ENCODE data around the gene CDC42EP4.

CDC42EP4 gene

GRCh38 chr17:73319766-73320165 is 8.0 kb upstream of the CDC42EP4 start:
- TF ChIP-seq, protein P1, sequence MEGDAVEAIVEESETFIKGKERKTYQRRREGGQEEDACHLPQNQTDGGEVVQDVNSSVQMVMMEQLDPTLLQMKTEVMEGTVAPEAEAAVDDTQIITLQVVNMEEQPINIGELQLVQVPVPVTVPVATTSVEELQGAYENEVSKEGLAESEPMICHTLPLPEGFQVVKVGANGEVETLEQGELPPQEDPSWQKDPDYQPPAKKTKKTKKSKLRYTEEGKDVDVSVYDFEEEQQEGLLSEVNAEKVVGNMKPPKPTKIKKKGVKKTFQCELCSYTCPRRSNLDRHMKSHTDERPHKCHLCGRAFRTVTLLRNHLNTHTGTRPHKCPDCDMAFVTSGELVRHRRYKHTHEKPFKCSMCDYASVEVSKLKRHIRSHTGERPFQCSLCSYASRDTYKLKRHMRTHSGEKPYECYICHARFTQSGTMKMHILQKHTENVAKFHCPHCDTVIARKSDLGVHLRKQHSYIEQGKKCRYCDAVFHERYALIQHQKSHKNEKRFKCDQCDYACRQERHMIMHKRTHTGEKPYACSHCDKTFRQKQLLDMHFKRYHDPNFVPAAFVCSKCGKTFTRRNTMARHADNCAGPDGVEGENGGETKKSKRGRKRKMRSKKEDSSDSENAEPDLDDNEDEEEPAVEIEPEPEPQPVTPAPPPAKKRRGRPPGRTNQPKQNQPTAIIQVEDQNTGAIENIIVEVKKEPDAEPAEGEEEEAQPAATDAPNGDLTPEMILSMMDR (IDR thresholded peaks at IDR 0.05), result no peak
- Histone ChIP-seq H3K27ac (no peak overlapping the region), H3K4me3 (no peak overlapping the region)
- no peak for DNase-seq (ENCODE audit: low spot score)

DNA sequence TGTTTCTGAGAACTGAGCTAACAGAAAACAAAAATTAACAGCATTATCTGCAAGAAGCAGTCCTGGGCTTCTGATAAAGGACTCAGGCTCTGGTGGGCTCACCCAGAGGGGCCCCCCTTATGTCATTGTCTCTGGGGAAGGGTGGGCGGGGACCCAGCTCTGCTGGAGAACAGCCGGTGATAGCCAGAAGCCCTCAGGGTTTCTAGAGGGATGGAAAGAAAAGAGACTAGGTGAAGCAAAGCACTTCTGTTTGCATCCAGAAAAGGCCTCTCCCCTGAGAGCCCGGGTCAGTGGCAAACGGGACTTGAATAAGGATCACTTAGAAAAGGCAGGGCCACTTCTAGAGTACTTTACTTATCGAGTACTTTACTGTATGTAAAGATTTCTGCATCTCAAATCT is 7.0 kb upstream of the CDC42EP4 start:
- TF ChIP-seq, protein P1 (IDR thresholded peaks at IDR 0.05), result no peak
- H3K4me3 ChIP-seq, result no peak overlapping the region

GRCh38 chr17:73318427-73318813 is 6.6 kb upstream of the CDC42EP4 start:
- Histone ChIP-seq H3K27ac (no peak overlapping the region), H3K4me3 (no peak overlapping the region)
- DNase-seq (ENCODE audit: low spot score), result no peak
- TF ChIP-seq, protein P1 (IDR thresholded peaks at IDR 0.05), result no peak

More for the DNA sequence above, 7.0 kb upstream of the CDC42EP4 start:
- H3K27ac ChIP-seq, result no peak overlapping the region
- DNase-seq (ENCODE audit: low spot score), result no peak

GRCh38 chr17:73317513-73318426 is 6.0 kb upstream of the CDC42EP4 start:
- Histone ChIP-seq H3K4me3 (no peak overlapping the region), H3K27ac (no peak overlapping the region)
- no peak for DNase-seq (ENCODE audit: low spot score)
- TF ChIP-seq, protein P1 (IDR thresholded peaks at IDR 0.05), result no peak

DNA sequence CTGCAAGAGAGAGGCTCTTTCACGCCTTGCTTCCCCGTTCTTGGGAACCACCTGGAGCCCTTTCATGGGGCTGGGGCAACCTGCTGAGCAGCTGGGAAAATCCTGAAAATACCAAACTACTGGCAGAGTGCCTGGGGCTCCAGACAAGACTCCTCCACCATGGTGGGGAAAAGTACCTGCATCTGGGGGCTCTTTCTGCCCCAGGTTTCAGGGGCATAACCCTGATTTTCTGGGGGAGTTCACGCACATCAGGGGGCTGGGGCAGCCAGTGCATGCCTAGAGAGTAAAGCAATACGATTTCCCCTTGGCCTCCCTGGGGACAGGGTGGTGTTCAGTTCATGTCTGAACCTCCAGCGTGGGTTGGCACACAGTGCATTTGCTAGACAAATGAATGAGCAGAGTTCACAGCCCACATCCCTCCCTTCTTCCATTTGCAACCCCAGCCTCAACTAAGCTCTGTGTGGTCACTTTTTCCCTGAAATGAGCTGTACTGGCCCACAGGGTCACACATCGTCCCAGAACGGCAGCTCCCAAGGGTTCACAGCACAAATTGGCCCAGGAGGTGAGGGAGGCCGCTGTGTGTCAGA is 5.2 kb upstream of the CDC42EP4 start:
- H3K4me3 ChIP-seq, result no peak overlapping the region
- TF ChIP-seq, protein P1 (IDR thresholded peaks at IDR 0.05), result no peak
- no peak for DNase-seq (ENCODE audit: low spot score)
- no peak overlapping the region for H3K27ac ChIP-seq

DNA sequence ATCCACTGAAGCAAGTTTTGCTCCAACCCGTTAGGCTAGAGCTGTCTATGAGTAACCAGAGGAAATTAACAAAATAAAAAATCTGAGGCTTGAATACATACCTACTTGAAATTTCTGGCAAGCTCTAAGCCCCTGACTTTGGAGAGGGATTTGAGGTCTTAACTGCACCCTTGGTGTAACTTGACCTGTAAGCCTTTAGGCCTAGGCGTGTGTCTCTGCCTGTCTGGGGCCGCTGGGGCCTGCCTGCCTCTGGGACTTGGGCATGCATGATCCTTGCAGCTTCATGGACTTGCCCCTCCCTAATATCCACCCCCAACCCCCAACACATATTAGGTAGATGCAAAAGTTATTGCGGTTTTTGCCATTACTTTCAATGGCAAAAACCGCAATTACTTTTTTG is 3.7 kb upstream of the CDC42EP4 start:
- Histone ChIP-seq H3K27ac (no peak overlapping the region), H3K4me3 (no peak overlapping the region)
- no peak for DNase-seq (ENCODE audit: low spot score)
- TF ChIP-seq, protein P1 (IDR thresholded peaks at IDR 0.05), result no peak
